GM12801 (cell line): ENCODE results near the gene LPIN1.

Experiments used
- TF ChIP-seq, protein P1 (sequence below): IDR thresholded peaks from one replicate; pipeline ENCODE4 v1.5.1; 2011; ENCODE audit warnings: control low read depth; ENCODE audit not compliant: insufficient read length; ENCODE audit errors: extremely low read depth

LPIN1 gene

DNA sequence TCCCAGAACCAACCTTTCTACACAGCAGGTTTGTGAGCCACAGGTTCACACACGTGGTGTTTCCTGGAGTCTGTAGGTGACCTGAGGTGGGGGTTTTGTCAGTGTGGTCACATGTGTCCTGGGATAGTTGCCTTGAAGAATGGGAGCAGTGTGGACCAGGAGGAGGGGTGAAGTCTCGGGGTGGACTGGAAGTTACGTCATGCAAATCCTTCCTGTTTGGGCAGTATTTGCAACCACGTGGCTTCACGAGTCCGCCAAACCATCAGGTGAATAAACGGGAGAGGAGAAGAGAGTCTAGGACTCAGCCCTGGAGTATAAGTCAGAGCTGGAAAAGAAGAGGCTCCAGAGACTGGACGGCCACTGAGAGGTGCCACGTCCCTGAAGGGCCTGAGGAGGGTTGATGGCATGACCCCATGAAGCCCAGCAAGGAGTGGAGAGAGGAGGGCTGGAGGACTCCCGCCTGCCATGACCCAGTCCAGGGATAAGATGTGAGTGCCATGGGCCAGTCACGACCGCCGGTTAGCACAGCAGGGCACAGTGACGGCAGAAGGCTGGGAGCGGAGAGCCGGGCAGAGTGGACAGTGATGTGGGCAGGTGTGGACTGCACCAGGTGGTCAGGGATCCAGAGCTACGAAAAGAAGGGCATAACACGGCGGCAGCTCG lies 16.5 kb downstream of the LPIN1 start:
- TF ChIP-seq, protein P1, sequence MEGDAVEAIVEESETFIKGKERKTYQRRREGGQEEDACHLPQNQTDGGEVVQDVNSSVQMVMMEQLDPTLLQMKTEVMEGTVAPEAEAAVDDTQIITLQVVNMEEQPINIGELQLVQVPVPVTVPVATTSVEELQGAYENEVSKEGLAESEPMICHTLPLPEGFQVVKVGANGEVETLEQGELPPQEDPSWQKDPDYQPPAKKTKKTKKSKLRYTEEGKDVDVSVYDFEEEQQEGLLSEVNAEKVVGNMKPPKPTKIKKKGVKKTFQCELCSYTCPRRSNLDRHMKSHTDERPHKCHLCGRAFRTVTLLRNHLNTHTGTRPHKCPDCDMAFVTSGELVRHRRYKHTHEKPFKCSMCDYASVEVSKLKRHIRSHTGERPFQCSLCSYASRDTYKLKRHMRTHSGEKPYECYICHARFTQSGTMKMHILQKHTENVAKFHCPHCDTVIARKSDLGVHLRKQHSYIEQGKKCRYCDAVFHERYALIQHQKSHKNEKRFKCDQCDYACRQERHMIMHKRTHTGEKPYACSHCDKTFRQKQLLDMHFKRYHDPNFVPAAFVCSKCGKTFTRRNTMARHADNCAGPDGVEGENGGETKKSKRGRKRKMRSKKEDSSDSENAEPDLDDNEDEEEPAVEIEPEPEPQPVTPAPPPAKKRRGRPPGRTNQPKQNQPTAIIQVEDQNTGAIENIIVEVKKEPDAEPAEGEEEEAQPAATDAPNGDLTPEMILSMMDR = no peak

DNA sequence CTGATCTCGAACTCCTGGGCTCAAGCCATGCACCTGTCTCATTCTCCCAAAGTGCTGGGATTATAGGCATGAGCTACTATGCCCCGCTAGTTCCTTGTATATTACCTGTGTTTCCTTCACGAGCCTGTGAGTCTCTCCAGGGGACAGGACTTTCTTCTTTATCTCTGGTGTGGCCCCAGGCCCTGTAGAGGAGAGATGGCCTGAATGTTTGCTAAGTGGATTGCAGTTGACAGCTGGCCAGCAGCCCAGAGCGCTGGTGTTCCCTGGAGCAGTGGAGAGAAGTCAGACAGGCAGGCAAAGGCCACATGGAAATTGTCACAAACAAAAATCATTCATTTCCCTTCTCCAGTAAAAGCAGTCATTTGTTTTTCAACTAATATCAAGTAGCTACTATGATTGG lies 17.9 kb downstream of the LPIN1 start:
- TF ChIP-seq, protein P1 = no peak

GRCh38 chr2:11764920-11765319 lies 18.5 kb downstream of the LPIN1 start:
- TF ChIP-seq, protein P1 = no peak

DNA sequence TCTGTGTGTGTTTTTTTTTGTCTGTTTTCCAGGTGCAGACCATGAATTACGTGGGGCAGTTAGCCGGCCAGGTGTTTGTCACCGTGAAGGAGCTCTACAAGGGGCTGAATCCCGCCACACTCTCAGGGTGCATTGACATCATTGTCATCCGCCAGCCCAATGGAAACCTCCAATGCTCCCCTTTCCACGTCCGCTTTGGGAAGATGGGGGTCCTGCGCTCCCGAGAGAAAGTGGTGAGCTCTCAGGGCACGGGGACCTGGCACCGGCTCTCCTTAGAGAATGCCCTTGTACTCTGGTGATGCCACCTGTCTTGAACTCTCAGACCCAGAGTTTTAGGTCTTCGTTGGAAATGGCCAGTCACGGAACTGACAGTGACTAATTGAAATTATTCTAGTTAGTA lies 19.1 kb downstream of the LPIN1 start:
- TF ChIP-seq, protein P1 = no peak

GRCh38 chr2:11766016-11766415 lies 19.6 kb downstream of the LPIN1 start:
- TF ChIP-seq, protein P1 = no peak

- TF ChIP-seq, protein P1 = no peak
Measured at GRCh38 chr2:11767779-11768178, 21.3 kb downstream of the LPIN1 start.

DNA sequence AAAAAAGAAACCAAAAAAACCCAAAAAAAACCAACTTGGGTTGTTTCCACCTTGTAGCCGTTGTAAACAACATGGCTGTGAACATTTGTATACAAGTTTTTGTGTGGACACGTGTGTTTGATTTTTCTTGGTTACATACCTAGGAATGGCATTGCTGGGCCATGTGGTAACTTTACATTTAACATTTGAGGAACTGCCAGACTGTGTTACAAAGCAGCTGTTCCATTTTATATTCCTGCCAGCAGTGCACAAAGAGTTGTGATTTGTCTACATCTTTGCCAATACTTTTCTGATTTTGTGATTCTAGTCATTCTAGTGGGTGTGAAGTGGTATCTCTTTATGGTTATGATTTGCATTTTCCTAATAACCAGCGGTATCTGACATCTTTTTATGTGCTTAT lies 22.5 kb downstream of the LPIN1 start:
- TF ChIP-seq, protein P1 = no peak
